Measurements from ENCODE around the gene GRIFIN.

Gene GRIFIN

DNA sequence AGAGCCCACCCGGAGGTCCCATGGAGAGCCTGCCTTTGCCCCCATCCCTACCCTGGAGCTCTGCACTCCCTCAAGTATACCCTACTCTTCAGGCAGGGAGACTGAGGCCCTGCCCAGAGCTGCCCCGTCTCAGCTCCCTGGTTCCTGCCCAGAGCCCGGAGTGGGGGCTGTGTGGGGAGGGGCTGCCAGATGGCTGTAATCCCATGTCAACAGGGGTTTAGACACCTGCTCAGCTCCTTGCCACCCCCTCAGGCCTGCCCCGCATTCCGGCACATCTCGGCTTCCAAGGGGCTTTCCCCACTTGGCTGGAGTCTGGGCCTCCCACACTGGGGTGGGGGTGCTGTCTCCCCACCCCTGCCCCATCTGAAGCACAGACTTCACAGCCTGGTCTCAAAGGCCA is 22.5 kb upstream of the GRIFIN start:
- DNase-seq (ENCODE audit: low spot score) = no peak

DNA sequence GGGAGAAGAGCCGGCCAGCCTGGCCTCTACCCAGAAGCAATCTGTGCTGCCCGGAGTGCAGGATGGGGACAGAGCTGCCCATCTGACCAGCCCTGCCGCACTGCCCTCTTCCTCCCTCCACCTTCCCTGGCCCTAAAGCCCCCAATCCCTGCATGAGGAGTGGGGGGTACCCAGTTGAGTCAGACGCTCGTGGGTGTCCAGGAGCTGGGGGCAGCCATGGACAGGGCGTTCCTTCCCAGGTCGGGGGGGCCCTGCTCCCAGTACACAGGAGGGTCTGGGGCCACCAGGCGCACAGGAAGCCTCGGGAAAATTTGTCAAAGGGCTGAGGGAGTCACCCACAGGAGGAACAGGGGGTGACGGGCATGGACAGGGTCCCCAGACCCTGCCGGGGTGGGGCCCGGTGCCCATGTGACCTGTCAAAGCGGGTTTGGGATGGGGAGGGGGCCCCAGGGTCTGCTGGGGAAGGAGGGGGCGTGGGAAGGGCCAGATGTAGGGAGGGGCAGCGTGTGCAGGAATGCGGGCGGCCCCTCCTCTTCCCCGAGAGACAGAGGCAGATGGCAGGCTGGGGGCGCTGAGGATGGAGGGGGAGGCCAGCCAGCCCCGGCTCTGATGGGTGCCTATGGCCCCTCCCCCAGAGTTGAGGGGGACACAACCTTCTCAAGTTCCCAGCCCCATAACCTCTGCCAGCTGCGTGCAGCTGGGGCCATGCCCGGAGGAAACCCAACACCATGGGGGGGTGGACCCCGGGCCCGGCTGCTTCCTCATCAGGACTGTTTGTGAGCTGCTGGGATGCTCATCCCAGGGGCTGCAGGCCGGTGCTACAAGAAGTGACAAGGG is 21.5 kb upstream of the GRIFIN start:
- no peak for DNase-seq (ENCODE audit: low spot score)

DNA sequence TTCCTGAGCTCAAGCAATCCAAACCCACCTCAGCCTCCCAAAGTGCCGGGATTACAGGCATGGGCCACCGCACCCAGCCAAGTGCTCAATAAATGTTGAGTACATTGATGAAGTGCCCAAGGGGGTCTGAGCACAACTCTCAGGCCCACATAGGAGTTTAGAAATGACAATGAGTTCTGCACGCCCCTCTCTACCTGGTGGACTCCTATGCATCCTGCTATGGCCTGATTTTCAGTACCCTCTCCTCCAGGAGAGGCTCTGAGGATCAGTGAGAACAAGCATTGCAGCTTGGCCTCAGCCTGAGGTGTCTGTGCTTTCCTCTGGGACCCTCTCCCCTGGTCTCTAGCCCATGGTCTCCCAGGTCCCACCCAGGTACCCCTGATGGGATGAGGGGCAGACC is 20.9 kb upstream of the GRIFIN start:
- no peak for DNase-seq (ENCODE audit: low spot score)

DNA sequence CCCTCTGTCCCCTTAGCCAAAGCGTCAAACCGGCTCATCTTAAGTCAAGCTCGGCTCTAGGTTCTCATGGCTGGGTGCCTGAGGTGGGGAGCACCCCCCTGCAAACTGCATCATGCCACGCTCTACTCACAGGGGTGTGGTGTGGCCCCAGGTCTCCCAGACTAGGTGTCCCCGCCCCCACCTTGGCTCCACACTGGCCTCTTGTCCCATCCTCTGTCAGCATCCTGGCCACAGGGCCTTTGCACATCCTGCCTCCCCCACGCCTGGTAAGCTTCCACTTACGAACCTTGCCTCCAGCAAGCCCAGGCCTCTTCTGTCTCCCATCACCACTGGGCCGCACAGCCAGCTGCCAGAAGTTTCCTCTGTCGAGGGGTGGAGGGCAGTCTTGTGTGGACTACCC is 20.2 kb upstream of the GRIFIN start:
- DNase-seq (ENCODE audit: low spot score) = no peak

DNA sequence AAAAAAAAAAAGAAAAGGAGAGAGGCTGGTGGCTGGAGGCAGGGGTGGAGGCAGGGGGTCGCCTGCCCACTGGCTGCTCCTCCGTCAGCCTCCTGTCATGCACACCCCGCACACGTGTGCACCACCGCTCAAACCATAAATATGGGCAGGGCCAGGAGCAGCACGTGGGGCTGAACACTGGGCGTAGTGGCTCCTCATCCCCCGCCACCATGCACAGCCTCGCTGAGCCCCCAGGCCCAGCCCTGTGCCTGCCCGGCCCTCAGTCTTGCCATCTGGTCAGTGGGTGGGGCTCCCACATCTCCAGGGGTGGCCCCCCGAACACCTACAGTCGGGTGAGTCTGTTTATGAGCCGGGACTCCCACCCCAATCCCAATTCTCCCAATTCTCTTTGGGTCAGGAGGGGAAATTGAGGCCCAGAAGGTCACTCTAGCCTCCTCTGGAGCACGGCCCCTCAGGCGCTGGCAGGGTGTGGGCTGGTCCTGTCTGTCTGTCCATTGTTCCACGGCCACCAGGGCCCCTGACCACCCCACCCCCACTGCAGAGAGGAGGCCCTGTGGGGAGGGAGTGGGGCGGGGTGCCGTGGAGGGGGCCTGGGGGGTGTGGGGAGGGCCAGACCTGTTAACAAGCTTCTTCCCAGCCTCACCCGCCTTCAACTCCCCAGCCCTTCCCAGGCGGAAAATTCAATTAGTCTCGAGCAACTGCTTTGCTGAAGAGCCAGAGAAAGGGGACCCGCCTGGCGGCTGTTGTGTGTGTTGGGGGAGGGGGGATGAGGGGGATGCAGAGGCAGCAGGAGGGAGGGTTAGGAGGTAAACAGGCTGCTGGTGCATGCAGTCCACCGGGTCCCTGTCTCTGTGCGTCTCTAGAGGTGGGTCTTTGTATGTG is 19.5 kb upstream of the GRIFIN start:
- peak; percentile 96 for DNase-seq (ENCODE audit: low spot score)

DNA sequence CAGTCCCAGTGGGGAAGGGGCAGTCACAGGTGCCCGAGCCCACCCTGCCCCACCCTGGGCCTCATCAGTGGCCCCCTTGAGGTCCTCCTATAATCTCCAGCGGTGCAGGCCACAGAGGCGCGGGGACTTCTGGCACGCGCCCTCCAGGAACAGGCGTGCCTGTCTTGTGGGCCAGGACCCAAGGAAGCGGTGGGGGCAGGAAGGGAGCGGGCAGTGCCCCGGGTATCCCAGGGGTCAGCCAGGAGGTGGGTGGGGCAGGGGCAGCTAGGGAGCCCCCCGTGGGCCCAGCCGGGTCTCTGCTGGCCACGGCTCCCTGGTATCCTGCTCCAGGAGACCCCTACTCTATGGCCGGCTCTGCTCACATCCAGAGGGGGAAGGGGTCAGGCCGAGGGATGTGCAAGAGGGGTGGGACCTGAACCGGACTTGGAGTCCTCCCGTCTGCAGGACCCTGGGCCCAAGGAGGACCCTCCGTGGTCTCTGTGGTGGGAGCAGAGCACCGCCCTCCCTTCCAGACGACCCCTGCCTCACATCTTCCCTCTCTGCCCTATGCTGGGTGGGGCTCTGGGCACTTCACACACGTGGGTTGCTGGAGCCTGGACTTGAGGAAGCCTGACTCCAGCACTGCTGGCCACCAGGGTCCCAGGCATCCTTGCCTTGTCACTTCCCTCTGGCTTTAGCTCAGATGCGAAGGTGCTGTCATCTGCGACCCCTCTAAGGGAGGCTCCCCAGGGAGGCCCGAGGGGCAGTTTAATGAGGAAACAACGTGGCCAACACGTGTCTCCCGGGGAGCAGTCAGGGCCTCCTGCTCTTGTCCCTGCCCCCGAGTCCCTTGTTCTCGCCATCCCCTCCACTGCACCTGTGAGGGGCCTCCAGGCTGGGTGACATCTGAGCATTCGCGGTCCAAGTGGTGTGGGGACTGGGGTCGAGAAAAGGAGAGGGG is 18.3 kb upstream of the GRIFIN start:
- DNase-seq (ENCODE audit: low spot score) = peak; percentile 43

DNA sequence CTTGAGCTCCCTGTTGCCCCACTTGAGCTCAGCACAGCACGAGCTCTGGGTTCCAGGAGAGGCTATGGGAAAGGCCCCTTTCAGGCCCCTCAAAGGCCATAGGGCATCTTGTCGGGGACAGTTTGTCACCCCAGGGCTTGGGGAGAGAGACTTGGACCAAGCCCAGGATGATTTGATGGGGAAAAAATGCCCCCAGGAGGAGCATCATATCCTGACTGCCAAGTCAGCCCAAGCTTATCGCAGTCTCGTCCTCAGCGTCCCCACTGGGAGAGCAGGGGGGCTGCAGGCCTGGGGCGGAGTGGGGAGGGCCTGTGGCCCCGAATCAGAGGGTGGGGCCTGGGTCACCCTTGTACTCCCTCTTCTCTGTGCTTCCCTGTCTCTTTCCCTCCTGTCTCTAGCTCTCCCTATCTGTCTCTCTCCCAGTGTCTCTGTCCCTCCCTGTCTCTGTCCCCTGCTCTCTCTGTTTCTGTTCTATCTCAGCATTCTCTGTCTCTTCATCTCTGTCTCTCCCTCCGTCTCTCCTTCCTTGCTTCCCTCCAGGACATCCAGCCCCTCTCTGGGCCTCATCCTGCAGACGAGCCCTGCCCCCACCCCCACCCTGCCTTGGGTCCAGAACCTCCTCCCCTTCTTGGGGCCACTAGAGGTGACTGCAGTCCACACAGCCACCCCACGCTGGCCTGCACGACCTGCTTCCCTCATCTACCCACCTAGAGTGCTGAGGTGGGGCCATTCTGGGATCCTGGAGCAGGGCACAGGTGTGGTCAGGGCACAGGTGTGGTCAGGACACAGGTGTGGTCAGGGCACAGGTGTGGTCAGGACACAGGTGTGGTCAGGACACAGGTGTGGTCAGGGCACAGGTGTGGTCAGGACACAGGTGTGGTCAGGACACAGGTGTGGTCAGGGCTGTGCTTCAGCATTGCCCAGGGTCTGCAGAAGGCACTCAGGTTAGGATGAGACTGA is 17.3 kb upstream of the GRIFIN start:
- no peak for DNase-seq (ENCODE audit: low spot score)

DNA sequence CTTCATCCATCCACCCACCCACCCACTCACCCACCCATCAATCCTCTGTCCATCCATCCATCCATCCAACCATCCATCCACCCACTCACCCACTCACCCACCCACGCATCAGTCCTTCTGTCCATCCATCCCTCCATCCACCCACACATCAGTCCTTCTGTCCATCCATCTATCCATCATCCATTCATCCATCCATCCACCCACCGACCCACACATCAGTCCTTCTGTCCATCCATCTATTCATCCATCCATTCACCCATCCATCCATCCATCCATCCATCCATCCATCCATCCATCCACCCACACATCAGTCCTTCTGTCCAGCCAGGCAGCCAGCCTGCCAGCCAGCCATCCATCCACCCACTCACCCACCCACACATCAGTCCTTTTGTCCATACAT is 15.8 kb upstream of the GRIFIN start:
- no peak for DNase-seq (ENCODE audit: low spot score)

DNA sequence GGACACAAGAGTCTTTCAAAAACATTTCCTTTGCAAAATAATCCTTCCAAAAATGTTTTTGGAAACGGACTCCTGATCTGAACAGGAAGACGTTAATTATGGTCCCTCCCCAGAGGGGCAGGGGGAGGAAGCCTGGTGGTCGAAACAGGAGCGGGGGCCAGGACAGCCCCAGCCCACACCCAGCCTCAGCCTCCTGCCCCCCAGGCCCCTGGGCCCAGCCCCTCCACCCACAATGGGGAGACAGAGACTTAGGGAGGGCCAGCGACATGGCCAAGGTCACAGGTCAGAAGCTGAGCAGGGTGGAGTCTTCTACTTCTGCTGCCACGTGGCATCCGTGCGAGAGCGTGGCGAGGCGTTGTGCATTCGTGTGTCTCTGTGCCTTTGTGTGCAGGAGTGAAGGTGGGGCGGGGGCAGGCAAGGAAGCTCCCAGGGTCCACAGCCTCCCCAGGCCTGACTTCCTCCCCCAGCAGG is 14.0 kb upstream of the GRIFIN start:
- no peak for DNase-seq (ENCODE audit: low spot score)

DNA sequence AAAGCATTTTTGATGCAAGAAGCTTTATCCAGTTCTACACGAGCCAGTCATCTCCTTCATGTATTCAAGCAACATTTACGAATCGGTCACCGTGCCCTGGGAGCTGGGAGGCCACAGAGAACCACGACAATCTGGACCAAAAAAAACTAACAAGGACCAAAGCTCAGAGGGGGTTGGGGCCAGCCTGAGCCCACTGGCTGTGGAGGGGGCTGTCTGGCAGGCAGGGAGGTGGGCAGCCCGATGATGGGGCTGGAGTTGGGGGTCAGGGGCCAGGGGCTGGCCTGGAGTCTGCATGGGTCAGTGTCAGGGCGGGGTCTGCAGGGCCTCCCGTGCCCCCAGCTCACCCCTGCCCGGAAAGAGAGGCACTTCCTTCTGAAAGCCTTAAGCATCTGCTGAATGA is 12.5 kb upstream of the GRIFIN start:
- no peak for DNase-seq (ENCODE audit: low spot score)

DNA sequence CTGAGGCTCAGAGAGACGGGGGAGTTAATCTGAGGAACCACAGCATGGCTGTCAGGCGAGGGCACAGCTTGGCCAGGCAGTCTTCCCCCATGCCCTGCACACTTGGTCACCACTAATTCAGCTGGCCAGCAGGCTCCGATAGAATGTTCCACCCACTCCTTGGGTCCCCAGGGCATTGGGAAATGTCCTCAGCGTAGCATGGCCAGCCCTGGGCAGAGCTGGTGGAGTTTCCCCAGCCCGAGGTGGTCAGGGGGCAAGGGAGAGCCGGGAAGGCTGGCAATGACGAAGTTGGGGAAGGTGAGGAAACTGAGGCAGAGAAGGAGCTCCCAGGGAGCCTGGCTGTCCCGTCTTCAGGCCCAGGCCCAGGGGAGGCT is 12.1 kb upstream of the GRIFIN start:
- DNase-seq (ENCODE audit: low spot score) = no peak

DNA sequence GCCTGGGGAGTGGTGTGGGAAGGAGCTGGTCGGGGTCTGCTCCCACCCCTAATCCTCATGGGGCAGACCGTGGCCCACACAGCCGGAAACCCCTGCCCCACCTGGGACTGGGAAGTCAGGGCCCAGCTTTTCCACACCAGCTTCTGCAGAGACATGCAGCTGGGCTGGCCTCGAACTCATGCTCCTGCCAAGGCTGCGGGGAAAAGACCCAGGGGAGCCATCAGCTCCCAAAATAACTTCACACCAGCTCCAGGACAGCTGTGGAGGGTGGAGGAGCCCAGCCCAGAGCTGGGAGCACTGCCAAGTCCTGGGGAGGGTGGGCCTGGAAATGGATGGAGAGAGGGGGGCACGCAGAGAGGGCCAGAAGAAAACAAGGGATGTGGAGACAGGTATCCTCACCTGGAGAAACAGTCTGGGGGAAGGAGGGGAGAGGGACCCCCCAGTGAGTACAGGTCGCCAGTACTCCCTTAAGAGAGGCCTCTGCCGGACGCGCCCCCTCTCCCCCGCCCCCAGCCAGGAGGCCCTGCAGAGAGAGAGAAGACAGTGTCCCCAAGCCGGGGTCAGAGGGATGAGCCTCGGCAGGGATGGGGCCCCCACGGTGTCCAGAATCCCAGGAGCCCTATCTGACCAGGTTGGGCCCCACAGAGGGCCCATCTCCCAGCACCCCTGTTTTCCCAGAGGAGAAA is 11.5 kb upstream of the GRIFIN start:
- DNase-seq (ENCODE audit: low spot score) = no peak

DNA sequence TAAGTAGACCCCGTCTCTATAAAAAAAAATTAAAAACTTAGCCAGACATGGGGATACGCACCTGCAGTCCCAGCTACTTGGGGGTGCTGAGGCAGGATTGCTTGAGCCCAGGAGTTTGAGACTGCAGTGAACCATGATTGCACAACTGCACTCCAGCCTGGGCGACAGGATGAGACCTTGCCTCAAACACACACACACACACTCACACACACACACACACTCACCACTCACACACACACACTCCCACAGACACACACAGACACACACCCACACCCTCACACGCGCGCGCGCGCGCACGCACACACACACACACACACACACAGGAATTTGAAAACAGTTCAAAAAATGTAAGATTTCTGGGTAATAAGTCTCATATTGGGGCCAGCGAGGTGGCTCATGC is 8.7 kb upstream of the GRIFIN start:
- no peak for DNase-seq (ENCODE audit: low spot score)

DNA sequence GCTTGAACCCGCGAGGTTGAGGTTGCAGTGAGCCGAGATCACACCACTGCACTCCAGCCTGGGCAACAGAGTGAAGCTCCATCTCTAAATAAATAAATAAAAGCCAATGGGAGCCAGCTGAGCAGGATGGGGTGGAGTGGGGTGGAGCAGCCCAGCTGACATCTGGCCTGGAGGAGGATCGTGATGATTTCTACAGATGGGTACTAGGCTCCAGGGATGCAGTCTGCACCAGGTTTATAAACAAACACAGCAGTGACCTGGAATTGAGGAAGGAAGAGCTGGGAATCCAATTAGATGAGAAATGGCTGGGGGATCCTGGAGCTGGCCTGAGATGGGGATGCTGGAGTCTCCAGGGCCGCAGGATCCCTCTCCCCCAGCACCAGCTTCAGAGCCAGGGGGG is 7.3 kb upstream of the GRIFIN start:
- peak; percentile 79 for DNase-seq (ENCODE audit: low spot score)

DNA sequence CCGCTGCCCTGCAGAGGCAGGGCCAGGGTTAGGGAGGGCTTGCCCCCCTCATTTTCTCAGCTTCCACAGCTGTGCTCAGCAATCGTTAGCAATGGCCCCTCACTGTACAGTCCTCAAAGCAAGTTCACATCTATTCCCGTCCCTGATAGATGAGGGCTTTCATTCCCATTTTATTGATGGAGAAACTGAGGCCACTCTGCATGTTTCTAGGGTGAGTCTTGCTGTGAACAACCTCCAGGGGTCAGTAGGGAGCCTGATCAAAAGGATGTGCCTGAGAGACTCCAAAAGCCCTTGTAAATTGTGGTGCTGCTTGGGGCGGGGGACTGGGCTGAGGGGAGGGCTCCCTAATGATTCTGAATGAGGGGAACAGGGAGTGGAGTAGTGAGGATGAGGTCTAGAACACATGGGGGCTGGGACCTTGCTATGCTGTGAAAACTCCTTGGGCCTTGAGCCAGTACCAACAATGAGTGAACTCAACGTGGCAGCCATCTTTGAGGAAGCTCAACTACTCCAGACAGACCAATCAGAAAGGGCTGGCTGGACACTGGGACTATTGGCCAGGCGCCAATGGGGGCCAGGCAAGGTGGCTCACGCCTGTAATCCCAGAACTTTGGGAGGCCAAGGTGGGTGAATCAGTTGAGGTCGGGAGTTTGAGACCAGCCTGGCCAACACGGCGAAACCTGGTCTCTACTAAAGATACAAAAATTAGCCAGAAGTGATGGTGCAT is 6.7 kb upstream of the GRIFIN start:
- DNase-seq (ENCODE audit: low spot score) = no peak

DNA sequence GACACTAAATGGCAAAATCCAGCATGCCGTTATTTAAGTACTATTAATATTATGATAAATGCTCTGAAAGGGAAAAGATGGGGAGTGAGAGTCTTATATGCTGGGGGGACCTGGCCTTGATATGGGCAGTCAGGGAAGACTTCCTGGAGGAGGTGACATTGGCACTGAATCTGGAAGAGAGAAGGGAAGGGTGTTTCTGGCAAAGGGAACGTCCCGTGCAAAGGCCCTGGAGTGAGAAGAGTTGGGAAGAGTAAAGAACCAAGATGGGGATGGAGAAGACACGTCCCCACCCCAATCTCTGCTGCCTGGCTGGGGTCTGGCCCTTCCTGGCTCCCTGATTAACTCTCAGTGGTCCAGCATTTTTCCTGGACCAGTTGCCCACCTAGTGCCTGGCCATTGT is 5.0 kb upstream of the GRIFIN start:
- no peak for DNase-seq (ENCODE audit: low spot score)

DNA sequence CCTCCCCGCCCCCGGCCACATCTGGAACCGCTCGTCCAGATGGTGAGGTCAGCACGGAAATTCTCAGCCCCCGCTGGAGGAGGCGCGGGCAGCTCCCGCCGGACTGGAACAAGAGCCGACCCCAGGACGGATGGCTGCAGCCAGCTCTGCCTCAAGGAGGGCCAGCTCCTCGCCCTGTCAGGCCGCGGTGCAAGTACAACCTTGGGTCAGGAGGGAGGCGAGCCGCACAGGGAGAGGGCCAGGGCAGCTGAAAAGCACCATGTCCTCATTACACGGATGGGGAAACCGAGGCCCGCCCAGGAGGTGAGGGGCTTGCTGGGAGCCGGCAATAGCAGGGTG is 3.8 kb upstream of the GRIFIN start:
- DNase-seq (ENCODE audit: low spot score) = no peak

DNA sequence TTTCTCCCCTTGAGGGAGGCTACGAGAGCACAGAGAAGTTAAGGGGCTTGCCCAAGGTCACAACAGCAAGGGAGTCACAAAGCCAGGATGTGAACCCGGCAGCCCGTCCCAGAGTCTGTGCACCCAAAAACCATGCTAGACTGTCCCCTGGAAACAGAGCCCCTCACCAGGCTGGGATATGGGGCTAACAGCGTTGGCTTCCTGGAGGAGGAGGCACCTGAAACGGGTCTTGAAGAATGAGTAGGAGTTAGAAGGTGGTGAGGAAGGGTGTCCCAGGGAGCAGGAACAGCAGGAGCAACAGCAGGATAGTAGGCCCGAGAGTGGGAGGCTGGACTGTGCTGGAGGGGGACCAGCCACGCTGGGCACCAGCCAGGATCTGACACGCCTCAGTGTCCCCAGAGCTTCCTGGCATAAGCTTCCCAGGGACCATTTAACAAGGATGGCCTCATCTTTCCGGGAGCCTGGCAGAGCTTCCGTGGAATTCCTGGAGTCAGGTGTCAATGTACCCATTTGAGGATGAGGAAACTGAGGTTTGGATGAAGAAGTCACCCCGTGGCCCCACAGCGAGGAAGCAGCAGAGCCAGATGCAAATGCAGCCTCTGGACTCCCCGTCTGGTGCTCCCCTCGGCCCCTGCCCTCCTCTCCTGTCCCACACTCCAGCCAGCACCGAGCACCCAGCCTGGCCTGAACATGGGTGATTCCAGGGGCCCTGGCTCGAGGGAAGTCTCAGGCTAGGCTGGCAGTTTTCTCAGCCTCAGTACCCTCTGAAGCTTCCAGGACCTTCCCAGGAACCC is 3.3 kb upstream of the GRIFIN start:
- DNase-seq (ENCODE audit: low spot score) = no peak

DNA sequence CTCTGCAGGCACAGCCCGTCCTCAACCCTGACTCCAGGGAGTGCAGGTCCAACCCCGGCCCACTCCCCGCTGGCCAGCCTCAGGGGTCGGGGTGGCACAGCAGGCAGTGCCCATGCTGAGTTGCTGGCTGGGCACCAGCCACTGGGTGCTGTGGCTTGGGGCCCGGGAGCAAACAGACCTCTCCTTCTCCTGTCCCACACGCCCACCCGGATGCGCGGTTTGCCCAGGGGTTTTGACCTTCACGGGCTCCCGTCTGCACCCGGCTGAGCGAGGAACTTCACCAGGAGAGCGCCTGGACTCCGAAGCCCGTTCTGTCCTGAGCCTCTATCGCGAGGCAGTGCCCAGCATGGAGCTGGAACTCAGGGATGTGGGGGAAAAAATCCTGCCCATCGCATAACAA is 2.6 kb upstream of the GRIFIN start:
- no peak for DNase-seq (ENCODE audit: low spot score)

All from SK-N-DZ (cell line).